Measurements from ENCODE around the gene ARMC8.
"Not testable (repeated sequence)": the region's sequence is repeated elsewhere in the genome, so short reads cannot be mapped to it uniquely, and the experiment has no call there.

Gene ARMC8

DNA sequence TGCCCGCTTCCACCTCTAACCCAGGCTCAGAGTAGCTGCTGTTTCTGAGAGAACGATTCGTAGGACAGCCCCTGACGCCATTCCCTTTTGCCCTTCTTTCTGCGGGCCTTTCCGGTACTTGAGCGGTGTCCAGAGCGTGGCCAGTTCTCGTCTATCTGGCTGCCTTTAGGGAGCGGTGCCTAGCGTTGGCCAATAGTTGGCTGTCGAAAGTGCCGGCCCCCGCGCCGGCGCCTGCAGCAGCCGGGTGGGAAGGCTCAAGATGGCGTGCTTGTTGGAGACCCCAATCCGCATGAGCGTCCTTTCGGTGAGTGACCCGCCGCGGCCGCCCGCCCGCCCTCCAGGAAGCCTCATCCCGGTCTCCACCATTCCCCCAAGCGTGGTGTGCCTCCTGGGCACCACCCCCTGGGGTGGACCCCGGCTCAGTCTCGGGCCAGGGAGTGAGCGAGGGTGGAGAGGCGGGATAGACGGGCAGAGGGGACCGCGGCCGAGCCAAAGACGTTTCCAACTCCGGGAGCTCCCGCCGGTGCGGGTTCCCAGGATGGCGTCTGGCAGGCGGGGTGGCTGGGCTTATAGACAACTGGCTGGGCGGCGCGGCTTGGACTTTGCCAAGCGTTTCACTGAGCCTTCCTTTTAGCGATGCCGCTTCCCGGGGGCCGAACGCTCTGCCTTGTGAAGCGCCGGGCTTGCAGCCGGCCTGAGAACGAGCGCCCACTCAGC is at the start of gene ARMC8:
Gene ARMC8, plus strand, starts transcription at position 6 of the 717 bp plus-strand sequence. Its CDS starts 254 bp downstream, at position 260.
- DNase-seq = peak; percentile 76 to 80

- no peak for DNase-seq
Measured at GRCh38 chr3:138137861-138138260, 49.2 kb upstream of the ARMC8 start.

DNA sequence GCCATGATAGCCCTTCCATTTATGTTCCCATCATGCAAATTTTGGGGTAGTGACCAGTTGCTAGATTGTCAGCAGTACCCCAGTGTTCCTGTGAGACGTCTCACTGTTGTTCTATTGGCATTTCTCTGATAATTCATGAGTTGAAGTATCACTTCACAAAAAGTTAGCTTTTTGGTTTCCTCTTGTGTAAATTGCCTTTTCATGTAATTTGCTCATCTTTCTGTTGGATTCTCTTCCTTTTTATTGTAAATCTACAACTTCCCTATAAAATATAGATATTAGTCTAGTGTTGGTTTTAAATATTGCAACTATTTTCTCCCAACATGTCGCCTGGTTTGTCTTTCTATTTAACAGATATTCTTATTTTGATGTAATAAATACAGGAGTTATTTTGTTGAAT is 47.4 kb upstream of the ARMC8 start:
- DNase-seq = no peak

- DNase-seq = no peak
Measured at GRCh38 chr3:138140940-138141339, 46.2 kb upstream of the ARMC8 start.

DNA sequence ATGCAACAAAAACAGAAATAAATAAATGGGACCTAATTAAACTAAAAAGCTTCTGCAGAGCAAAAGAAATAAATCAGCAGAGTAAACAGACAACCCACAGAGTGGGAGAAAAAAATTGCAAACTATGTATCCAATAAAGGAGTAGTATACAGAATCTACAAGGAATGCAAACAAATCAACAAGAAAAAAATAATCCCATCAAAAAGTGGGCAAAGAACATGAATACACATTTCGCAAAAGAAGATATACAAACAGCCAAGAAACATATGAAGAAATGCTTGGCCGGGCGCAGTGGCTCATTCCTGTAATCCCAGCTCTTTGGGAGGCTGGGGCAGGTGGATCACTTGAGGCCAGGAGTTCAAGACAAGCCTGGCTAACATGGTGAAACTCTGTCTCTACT is 44.9 kb upstream of the ARMC8 start:
- DNase-seq = not testable (repeated sequence)

DNA sequence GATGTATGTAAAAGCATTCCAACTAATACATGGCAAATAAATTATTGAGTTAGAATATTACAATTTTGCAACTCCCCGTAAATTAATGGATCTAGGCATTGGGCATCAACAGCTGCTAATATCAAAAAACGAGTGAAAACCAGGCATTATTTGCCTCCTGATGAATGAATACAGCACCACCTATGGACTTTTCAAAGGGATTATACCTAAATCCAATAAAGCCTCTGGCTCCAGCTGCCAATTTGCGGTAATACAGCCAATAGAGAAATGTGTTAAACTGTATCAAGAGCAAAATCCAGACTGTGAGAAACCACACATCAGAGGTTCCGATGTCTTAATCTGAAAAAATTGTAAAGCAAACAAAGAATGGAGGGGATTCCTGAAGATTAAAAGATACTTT is 38.6 kb upstream of the ARMC8 start:
- DNase-seq = no peak

GRCh38 chr3:138154534-138154933 is 32.6 kb upstream of the ARMC8 start:
- no peak for DNase-seq

- DNase-seq = no peak
Measured at GRCh38 chr3:138157743-138158142, 29.4 kb upstream of the ARMC8 start.

DNA sequence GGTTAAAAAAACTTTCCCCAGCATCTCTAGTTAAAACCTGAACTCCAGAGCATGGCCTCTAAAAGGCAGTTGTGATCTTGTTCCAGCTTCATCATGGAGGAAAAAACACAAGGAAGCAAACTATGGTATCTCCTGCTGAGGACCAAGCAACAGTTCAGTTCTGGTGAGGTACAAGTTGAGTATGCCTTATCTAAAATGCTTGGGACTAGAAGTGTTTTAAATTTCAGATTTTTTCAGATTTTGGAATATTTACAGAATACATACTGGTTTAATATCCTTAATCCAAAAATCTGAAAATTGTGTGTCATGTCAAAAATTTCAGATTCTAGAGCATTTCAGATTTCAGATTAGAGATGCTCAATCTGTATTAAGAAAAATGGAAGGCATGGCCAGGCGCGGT is 22.0 kb upstream of the ARMC8 start:
- DNase-seq = no peak

- DNase-seq = peak in 1 of 2 experiments; percentile 3
Measured at GRCh38 chr3:138172625-138173024, 14.5 kb upstream of the ARMC8 start.

GRCh38 chr3:138173769-138174420 is 13.2 kb upstream of the ARMC8 start:
- DNase-seq = peak in 1 of 2 experiments; percentile 71

DNA sequence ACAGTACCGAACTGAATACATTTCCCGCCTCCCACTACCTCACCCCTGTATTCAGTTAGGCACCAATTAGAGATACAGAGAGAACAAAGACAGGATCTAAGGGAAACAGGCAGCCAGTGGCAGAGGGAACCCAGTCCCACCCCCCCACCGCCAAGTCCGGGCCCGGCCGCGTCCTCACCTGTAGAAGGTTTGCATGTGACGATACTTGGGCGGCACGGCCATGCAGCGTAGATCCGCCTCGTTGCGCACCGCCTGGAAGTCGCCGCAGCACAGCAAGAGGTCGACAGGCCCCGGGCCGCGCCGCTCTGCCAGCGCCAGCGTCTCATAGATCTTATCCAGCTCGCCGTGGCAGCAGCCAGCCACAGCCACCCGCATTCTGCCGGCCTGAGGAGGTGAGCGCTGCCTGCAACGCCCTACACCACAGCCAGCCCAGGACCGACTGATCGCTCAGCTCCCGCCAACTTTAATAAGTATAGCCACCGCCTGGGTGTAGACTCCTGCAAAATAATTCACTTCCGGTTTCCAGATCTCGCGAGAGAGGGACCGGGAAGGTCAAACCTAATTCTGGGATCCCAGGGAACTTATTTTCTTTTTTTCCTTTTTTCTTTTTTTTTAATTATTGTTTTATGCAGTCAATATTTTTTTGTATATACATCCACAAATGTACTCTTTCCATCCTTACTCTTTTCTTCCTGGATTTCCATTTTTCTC is 12.5 kb upstream of the ARMC8 start, which contains the start of gene DBR1:
Gene DBR1, minus strand, starts transcription at position 501 of the 711 bp plus-strand sequence. Its CDS starts 126 bp downstream, at position 375.
- peak; percentile 87 to 94 for DNase-seq

GRCh38 chr3:138180375-138181029 is 6.6 kb upstream of the ARMC8 start:
- DNase-seq = peak; percentile 20 to 64

DNA sequence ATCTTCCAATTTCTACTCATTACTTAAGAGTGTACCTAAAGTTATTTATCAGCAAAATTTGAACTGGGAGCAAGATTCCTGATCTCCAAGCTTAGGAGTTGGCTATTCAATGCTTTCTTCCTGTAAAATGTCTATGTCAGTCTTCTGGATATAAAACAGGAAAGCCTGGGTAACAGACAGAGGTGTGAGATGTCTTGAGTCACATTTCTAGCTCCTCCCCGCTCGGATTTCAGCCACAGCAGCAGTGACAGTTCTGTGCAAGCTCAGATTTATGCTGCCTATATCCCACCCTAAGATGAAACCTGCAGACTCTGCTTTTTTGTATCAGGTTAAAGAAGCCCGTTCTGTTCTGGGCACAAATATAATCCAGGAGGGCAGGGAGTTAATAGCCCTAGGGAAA is 2.1 kb upstream of the ARMC8 start:
- DNase-seq = no peak

DNA sequence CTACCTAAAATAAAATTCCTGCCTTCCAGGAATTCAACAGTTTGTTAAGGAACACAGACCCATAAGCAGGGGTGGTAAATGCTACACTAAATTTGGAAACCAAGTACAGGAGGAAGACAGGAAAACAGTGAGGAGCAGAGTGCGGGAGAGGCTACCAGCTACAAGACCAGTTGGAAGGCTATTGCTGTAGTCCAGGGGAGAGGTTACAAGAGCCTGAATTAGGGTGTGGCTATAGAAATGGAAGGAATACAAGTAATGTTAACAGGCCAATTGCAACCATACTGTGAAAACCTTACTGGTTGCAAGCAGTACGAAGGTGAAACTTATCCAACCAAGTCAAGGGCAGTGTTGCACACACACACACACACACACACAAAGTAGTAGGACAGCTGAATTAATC is 880 bp upstream of the ARMC8 start:
- DNase-seq = peak in 1 of 2 experiments; percentile 17

DNA sequence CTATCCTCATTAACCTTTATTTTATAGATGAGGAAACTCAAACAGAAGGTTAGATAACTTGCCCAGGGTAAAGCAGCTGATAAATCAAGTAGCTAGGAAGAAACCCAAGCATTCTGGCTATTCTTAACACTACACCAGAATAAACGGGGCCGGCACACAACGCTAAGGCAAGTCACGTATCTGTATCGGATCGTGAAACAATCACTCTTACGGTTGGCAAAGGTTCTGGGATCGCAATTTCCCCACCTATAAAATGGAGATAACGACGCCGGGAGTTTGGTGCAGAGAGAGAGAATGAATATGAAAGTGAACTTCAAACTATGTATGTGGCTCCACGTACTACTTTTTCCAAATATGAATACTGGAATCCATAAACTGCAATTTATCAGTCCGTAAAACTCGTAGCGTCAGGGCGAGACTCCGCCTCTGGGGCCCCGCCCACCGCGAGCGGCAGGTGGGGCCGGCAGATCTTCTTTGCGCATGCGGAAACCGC is 252 bp upstream of the ARMC8 start:
- peak; percentile 83 to 93 for DNase-seq

- no peak for DNase-seq
Measured at GRCh38 chr3:138188013-138188730, 1.1 kb downstream of the ARMC8 start.

DNA sequence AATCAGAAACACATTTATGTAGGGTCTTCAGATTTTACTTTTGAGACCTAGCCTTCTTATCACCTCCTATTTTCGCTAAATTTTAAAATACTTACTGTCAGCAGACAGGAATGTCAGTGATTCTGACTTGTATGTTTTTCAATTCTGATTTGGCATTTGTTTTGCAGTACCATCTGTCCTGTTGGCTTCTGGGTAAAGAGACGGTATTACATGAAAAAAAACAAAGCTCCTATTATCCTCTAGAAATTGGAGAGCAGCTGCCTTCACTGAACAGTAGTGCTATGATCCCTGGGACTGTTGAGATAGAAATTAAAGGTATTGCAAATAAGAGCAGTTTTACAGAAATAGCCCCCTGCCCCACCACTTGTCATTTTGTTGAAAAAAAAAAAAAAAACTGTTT is 8.4 kb downstream of the ARMC8 start:
- DNase-seq = peak; percentile 31 to 46

DNA sequence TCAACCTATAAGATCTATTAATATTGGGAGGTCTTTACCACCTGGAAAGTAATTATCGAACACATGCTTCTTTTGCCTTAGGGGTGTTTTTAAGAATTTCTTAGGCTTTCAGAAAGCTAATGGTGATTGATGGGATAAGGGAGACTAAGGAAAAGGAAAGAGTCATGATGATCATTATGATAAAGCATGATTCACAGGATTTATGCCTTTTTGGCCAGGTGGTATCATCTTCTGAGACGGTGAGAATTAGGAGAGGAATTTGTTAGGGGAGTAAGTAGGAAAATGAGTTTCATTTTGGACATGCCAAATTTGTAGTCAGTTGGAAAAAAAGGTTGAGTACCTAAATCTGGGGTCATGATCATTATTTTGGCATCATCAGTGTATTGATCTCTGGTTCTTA is 8.9 kb downstream of the ARMC8 start:
- DNase-seq = no peak

DNA sequence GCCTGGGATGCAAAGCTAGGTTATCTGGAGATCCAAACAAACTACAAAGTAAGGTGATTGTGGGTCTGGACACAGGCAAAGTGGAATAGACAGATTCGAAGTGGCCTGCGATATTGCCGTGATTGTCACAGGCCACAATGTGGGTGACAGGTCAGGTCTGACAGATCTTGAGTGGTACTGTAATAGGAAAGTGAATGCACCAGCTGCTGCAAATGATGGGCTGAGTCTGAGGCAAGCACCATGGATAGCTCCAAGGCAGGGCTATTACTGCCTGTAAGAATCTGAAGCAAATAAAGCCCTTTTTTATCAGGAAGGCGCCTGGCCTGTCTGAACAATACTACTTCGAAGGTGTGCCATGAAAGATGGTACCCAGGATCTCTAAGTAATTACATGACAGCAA is 10.0 kb downstream of the ARMC8 start:
- no peak for DNase-seq

- no peak for DNase-seq
Measured at GRCh38 chr3:138197524-138197923, 10.4 kb downstream of the ARMC8 start.

- DNase-seq = no peak
Measured at GRCh38 chr3:138199851-138200250, 12.8 kb downstream of the ARMC8 start.
